Stimulated activated CD8-positive, alpha-beta memory T cell treated with anti-CD3 and anti-CD28 coated beads, Interleukin-7, amount 100 ng/mL, for 24 hours (primary cell): ENCODE data around the gene ZNF341.
"Not testable (repeated sequence)": the region's sequence is repeated elsewhere in the genome, so short reads cannot be mapped to it uniquely, and the experiment has no call there.

ENCODE experiments used
- DNase-seq: peaks from one replicate; pipeline ENCODE4 v3.0.0-alpha.2; 2020; ENCODE audit warnings: low read depth

Gene ZNF341

GRCh38 chr20:33770005-33770404, 38.2 kb downstream of the ZNF341 start:
- no peak for DNase-seq

- DNase-seq: no peak
Observed at GRCh38 chr20:33771938-33772337, 40.1 kb downstream of the ZNF341 start.

GRCh38 chr20:33772439-33772838, 40.6 kb downstream of the ZNF341 start:
- DNase-seq: no peak

- DNase-seq: no peak
Observed at GRCh38 chr20:33773412-33774089, 41.8 kb downstream of the ZNF341 start.

GRCh38 chr20:33777816-33778215, 46.0 kb downstream of the ZNF341 start:
- no peak for DNase-seq

- no peak for DNase-seq
Observed at GRCh38 chr20:33781133-33781532, 49.3 kb downstream of the ZNF341 start.

- no peak for DNase-seq
Observed at GRCh38 chr20:33781945-33782344, 50.1 kb downstream of the ZNF341 start.

- DNase-seq: no peak
Observed at GRCh38 chr20:33783256-33783655, 51.5 kb downstream of the ZNF341 start.

- DNase-seq: no peak
Observed at GRCh38 chr20:33783818-33784217, 52.0 kb downstream of the ZNF341 start.

GRCh38 chr20:33784225-33784624, 52.4 kb downstream of the ZNF341 start:
- DNase-seq: no peak

GRCh38 chr20:33785503-33785902, 53.7 kb downstream of the ZNF341 start:
- no peak for DNase-seq

- no peak for DNase-seq
Observed at GRCh38 chr20:33787253-33787891, 55.6 kb downstream of the ZNF341 start.

GRCh38 chr20:33788351-33789049, 56.7 kb downstream of the ZNF341 start:
- no peak for DNase-seq

- DNase-seq: no peak
Observed at GRCh38 chr20:33789109-33789857, 57.5 kb downstream of the ZNF341 start.

GRCh38 chr20:33789858-33790182, 58.0 kb downstream of the ZNF341 start:
- DNase-seq: no peak

- DNase-seq: no peak
Observed at GRCh38 chr20:33790566-33790965, 58.8 kb downstream of the ZNF341 start.

- DNase-seq: no peak
Observed at GRCh38 chr20:33791021-33791420, 59.2 kb downstream of the ZNF341 start.

- no peak for DNase-seq
Observed at GRCh38 chr20:33791540-33791939, 59.7 kb downstream of the ZNF341 start.

- peak; percentile 16 for DNase-seq
Observed at GRCh38 chr20:33791959-33792597, 60.3 kb downstream of the ZNF341 start.

- DNase-seq: not testable (repeated sequence)
Observed at GRCh38 chr20:33792598-33792989, 60.8 kb downstream of the ZNF341 start.

GRCh38 chr20:33793011-33793931, 61.5 kb downstream of the ZNF341 start:
- DNase-seq: no peak
